GM18868 (cell line): ENCODE measurements around the gene CD22.

Source experiments
- ATAC-seq: cut with Tn5 transposase; IDR thresholded peaks from one replicate; pipeline ENCODE4 v1.9.1; 2021; ENCODE audit warnings: mild to moderate bottlenecking, moderate library complexity; ENCODE audit not compliant: unreplicated experiment

CD22 gene

DNA sequence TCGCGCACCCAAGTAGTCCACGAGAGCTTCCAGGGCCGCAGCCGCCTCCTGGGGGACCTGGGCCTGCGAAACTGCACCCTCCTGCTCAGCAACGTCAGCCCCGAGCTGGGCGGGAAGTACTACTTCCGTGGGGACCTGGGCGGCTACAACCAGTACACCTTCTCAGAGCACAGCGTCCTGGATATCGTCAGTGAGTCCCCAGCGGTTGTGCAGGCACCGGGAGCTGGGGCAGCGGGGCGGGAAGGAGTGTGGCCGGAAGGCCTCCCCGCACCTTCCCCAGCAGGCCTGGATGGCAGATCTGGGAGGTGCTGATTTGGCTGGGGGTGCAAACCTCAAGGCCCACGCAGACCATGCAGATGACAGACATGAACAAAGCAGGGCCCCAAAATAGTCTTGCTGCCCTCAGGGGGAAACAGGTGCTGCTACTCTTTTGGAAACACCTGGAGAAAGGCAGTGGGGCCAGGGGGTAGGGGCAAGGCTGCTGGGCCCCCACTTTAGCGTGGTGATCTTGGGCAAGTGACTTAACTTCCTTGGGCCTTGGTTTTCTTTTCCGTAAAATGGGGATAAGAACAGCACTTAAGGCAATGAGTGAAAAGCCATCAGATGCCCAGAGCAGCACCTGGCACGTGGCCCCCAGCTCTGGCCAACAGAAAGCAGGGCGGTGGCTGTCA lies 33.1 kb upstream of the CD22 start:
- ATAC-seq, result no peak

DNA sequence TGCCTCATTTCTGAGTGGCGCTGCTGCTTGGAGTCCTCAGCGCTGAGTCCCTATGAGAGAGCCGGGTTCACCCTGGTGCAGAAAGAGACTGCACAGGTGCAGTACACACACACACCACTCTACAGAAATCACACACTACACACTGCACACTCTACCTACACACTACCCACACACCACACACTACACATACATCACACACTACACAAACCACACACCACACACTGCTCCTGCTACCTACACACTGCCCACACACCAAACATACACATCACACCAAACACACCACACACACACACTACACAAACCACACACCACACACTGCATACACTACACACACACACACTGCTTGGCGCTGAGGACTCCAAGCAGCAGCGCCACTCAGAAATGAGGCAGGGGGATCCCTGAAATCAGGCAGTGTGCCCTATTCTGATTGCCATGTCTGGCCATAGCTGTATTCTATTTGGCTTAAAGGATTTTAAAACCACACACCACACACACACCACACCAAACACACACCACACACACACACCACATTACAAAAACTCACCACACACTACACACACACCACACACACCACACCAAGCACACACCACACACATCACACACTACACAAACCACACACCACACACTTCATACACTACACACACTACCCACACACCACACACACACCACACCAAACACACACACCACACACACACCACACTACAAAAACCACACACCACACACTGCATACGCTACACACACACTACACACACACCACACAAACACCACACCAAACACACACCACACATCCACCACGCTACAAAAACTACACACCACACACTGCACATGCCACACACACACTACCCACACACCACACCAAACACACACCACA lies 32.1 kb upstream of the CD22 start:
- no peak for ATAC-seq

DNA sequence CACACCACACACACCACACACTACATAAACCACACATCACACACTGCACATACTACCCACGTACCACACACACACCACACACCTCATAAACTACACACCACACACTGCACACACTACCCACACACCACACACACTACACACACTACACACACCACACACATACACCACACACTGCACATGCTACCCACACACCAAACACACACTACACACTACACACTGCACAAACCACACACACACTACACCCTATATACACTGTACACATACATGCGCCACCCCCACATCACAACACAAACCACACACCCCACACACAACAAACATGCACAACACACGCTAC lies 31.5 kb upstream of the CD22 start:
- ATAC-seq, result no peak

GRCh38 chr19:35297922-35298321 lies 31.1 kb upstream of the CD22 start:
- no peak for ATAC-seq

DNA sequence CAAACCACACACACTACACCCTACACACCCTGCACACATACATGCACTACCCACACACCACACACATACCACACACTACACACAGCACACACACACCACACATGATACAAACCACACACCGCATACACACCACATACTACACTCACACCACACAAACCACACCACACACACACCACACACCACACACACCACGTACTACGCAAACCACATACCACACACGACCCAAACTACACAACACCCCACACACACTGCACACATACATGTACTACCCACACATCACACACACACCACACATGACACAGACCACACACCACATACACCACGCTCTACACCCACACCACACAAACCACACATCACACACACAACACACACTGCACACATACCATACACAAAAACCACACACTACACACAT lies 30.4 kb upstream of the CD22 start:
- ATAC-seq, result no peak

DNA sequence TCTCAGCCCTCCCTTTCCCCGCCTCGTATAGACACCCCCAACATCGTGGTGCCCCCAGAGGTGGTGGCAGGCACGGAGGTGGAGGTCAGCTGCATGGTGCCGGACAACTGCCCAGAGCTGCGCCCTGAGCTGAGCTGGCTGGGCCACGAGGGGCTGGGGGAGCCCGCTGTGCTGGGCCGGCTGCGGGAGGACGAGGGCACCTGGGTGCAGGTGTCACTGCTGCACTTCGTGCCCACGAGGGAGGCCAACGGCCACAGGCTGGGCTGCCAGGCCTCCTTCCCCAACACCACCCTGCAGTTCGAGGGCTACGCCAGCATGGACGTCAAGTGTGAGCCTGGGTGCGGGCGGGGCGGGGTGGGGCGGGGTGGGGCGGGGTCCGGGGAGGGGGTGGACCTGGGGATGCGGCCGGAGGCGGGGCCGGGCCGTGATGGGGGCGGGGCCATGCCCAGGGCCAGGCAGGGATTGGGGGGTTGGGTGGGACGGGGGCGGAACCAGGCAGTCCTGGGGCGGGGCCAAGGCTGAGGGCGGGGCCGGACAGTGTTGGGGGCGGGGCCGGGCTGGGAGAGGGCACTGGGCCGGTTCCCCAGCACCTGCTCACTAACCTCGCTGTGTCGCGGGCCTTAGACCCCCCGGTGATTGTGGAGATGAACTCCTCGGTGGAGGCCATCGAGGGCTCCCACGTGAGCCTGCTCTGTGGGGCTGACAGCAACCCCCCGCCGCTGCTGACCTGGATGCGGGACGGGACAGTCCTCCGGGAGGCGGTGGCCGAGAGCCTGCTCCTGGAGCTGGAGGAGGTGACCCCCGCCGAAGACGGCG lies 29.3 kb upstream of the CD22 start:
- no peak for ATAC-seq

GRCh38 chr19:35300339-35300649 lies 28.7 kb upstream of the CD22 start:
- ATAC-seq, result no peak

GRCh38 chr19:35301961-35302360 lies 27.0 kb upstream of the CD22 start:
- ATAC-seq, result no peak

GRCh38 chr19:35302446-35302845 lies 26.5 kb upstream of the CD22 start:
- no peak for ATAC-seq

GRCh38 chr19:35303357-35303915 lies 25.6 kb upstream of the CD22 start:
- no peak for ATAC-seq

- no peak for ATAC-seq
Observed at GRCh38 chr19:35304036-35304435, 25.0 kb upstream of the CD22 start.

DNA sequence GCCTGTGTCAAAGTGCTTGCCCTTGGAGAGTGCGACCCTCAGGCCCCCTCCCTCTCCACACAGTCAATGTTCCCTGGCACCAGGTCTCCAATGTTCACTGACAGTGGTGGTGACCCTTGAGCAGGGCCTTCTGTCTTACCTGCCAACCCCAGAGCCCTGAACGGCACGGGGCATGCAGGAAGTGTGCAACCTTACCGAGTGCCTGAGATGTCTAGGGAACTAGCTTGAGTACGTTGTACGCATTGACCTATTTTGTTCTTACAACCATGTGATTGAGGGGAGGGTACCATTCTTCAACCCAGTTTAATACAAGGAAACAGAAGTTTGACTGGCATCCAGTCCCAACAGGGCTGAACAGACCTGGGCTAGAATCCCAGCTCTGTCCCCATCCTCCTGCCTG lies 23.8 kb upstream of the CD22 start:
- no peak for ATAC-seq

DNA sequence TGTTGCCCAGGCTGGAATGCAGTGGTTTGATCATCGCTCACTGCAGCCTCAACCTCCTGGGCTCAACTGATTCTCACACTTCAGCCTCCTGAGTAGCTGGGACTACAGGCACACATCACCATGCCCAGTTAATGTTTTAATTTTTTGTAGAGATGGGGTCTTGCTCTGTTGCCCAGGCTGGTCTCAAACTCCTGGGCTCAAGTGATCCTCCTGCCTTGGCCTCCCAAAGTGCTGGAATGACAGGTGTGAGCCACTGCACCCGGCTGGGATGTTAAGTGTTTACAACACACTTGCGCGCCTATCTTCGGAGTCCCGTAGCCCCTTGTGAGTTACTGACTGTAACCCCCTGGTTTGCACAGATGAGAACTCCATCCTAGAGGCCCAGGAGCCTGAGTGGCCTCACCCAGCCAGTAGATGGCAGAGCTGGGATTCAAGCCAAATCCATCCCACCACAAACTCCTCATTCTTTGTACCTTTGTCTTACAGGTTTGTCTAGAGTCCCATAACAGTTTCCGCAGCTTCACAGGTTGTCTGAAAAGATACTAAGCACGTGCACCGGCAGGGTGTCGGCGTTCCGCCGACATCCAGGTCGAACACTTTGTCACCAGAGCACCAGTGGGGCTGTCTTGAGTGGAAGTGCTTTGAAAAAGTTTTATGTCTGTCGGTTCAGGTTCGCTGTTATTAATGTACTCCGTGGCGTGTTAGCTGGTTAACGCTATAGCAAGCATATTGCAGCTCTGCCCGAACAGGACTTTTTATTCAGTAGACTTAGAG lies 22.3 kb upstream of the CD22 start:
- no peak for ATAC-seq

GRCh38 chr19:35307931-35308330 lies 21.1 kb upstream of the CD22 start:
- no peak for ATAC-seq

GRCh38 chr19:35308910-35309309 lies 20.1 kb upstream of the CD22 start:
- ATAC-seq, result no peak

- ATAC-seq, result no peak
Observed at GRCh38 chr19:35309481-35310279, 19.3 kb upstream of the CD22 start.

GRCh38 chr19:35310331-35310730 lies 18.7 kb upstream of the CD22 start:
- ATAC-seq, result no peak

- ATAC-seq, result no peak
Observed at GRCh38 chr19:35310811-35311465, 18.0 kb upstream of the CD22 start.

DNA sequence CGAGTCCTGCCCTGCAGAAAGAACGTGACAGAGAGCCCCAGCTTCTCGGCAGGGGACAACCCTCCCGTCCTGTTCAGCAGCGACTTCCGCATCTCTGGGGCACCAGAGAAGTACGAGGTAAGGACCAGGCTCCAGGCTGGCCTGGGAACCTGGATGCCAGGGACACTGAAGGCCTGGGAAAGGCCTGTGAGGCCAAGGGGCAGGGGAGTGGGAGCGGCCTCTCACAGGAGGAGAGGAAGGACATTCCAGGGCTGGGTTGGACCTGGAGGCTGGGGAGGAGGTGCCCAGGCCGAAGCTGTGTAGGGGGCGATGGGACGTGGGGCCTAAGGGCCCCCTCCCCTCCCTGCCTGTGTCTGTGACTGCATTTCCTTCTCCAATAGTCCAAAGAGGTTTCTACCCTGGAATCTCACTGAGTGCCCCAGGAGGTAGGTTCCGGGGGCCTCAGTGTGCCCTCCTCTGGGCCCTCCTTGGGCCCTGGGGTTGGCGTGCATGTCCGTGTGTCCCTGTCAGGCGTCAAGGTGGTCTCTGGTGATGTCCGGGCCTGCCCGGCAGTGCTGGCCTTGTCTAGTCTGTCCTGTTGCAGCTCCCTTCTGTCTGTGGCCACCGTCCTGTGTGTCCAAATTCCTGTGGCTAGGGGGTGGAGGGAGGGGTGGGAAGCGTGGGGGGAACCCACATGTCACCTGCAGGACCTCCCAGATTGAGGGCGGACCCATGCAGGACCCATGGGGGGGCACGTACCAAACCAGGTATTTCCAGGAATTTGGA lies 16.9 kb upstream of the CD22 start:
- ATAC-seq, result no peak
